ENCODE measurements around the gene STK39.

Gene STK39

DNA sequence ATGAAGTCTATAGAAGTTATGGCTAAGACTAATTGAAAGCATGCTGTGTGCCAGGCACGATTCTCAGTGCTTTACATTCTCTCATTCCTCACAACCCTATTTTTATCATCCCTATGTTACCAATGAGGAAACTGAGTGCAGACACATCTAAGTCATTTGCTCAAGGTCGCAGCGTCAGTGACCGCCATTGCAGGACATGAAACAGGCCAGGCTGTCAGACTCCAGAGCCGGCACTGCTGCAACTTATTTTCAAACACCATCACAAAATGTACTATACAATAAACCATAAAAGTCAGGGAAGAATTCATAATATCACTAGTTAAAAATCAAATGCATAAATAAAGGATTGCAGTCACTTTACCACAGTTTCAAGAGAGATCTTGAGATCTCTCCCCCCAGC is 5.6 kb downstream of the STK39 start:
- no peak for FAIRE-seq

DNA sequence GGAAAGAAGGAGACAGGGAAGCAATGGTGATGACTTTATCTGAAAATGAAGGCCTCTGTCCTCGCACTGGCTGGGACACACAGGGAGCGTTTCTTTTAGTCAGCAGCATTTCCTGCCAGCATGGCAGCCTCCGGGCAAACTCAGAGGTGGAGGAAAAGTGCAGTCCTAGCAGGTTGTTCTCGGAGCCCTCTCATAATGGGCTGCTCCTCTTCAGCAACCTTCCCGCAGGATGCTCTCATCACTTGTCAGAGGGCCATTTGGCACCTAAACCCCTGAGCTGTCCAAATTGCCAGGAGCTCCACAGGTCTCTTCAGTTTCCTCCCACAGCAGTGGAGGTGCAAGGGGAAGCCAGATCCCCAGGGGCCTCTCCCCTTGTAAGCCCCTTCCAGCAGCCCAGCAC is 6.2 kb downstream of the STK39 start:
- no peak for FAIRE-seq

DNA sequence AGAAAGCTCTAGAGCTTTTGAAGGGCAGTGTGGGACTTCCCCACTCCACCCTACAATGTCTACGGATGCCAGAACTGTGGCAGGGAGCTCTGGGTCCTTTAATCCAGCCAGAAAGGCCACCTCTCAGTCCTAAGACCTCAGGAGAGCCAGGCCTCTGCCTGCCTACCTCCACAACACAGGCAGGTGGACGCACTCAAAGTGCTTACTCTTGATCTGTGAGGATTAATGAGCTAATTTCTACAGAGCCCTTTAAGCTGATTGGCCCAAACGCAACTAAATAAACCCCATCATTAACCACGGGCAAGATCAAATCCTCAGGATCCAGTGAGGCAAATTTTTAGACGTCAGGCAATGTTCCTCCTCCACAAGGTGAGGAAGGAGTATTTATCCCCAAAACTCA is 8.1 kb downstream of the STK39 start:
- FAIRE-seq, result no peak

DNA sequence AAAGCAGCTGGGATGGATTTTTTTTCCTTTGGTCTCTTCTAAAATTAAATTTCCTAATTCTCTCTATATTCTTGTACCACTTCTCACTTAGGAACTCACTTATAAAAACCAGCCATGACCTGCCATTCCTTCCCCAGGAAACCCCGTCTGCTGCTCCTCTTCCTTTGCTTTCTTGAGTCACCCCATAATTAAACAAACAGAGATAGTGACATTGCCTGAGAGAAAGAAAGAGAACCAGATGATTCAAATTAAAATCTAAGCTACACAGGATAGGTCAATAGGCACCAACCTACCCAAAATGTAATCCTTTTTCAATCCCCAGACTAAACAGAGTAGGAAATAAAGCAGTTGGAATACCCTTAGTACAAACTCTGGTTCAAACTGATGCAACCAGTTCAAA is 9.7 kb downstream of the STK39 start:
- FAIRE-seq, result no peak

DNA sequence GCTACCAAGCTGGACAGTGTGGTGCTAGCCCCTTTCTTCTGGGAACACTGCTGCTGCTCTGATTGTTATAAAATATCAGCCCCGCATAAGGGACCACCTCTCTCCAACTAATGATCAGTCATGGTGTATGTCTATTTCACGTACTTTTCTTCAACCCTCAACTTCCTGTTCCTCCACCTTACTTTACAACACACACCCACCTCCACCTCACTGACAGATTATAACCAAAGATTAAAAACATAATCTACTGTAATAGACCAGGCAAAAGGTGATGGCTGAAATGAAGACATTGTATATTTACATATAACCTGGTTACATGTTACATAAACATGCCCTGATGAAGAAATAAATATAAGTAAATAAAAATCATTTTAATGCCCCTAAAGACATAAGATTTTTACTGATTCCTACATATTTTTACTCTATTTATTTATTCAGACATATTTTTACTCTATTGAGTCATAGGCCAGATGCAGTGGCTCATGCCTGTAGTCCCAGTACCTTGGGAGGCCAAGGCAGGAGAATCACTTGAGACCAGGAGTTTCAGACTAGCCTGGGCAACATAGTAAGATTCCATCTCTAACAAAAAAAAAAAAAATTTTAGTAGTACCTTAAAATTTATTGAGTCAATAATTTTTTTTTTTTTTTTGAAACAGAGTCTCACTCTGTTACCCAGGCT is 12.8 kb downstream of the STK39 start:
- FAIRE-seq, result no peak

DNA sequence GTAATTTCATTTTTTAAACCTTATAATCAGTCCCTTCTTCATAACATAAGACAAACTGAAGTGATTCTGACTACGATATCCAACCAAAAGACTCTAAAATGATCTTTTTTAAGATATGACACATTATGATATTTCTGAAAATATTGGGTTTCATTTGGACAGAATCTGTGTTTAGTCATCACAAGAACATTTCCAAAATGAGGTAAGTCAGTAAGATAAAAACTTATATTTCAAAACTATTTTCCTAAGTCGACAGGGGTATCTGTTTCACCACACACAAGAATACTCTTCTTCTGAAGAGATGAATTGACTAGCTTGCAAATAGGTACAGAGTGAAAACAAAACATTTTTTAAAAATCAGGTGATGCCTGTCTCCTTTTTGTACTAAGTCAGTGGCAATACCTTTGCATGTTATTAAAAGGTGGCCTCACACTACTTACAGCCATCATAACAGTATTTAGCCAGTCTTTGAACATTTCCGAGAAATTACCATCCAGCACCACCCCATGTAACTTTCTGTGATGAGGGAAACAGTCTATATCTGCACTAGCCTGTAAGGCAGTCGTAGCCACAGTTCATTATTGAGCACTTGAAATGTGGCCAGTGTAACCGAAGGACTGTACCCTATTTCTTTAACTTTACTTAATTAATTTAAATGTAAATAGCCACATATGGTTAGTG is 13.5 kb downstream of the STK39 start:
- FAIRE-seq, result no peak

DNA sequence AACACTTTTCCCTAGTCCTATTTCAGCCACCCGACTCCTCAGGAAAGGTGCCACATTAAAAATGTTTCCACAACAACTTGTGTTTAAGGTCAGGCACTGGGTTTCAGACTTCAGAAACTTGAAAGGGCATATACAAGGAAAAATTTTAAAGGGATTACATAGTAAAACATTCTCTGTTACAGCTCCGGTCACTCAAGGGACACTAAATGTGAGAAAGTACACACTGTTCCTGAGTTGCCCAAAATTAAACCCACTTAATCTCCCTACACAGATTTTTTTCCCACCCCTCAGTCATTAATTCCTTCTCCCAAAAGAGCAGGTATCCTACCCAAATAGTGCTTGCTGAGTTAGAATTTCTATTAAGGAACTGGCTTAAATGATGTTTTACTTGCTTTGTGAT is 14.2 kb downstream of the STK39 start:
- no peak for FAIRE-seq

DNA sequence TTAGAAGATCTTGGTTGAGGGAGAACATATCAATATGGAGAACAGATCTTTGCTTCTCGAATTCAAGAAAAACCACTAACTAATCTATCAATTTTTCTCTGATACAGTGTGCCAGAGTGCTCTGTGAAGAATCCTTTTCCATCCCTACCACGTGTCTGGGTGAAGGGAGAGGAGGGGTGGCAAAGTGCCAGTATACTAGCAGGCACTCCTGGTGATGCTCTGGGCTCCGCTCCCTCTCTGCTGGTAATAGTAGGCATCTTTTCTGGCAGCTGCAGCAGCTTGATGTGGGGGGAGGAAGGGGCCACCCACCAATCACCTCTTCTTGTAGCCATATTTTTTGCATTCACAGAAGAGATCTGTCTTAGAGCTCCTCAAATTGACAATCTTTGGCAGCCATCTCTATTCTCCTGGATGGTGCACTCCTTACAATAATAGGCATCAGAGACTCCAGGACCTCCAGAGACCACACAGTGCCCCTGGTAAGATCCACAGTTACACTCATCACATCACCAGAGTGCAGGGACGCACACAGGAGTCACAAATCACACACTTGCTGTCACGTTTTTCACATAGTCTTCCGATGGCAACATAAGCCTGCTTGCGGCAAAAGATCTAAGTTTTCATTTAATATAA is 15.7 kb downstream of the STK39 start:
- FAIRE-seq, result no peak

DNA sequence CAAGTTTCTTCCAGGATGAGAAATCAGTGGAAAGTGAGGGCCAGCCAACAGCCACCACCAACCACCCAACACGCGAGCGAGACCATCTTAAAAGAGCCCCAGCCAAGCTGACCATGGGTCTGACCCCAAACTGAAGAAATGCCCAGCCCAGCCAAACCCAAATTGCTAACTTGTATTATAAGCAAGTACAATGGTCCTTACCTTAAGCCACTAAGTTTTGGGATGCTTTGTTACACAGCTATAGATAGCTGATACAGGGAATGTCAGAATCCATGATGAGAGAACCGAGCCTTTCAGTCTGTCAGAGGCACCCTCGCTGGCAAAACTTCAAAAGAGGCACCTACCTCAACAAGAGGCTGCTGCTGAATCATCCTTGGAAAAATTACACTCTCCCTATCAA is 17.0 kb downstream of the STK39 start:
- no peak for FAIRE-seq

DNA sequence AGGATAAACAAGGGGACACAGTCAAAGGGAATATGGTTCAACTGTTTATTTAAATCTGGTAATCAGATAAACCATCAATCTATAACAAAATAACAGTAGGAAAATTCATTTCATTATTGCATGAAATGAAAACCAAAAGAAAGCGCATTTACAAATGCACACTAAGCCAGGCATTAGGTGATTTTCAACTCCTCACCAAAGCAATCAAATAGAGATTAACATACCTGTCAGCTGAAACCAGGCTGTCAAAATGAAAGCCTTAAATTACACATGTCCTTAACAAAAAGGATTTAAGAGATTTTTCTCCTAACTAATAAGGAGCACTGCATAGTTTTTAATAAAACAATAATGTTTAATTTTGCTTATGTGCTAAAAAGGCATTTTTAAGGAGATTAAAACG is 23.0 kb downstream of the STK39 start:
- FAIRE-seq, result no peak

DNA sequence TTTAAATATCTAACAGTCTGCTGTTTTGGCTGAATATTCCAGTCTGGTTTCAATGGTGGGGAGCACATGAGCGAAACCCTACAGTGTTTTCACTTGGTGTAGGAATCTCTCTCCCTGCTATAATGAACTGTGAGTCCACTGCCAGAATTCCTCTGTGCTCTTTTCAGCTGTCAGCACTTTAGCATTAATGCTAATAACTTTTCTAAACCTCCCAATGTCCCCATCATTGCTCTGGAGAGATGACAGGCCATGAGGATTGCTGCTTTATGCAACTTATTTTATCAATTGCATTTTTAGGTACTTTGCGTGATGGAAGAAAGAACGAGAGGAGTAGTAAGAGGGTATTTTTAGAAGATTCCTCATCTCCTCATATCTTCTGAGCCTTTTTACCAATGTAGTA is 25.3 kb downstream of the STK39 start:
- no peak for FAIRE-seq

DNA sequence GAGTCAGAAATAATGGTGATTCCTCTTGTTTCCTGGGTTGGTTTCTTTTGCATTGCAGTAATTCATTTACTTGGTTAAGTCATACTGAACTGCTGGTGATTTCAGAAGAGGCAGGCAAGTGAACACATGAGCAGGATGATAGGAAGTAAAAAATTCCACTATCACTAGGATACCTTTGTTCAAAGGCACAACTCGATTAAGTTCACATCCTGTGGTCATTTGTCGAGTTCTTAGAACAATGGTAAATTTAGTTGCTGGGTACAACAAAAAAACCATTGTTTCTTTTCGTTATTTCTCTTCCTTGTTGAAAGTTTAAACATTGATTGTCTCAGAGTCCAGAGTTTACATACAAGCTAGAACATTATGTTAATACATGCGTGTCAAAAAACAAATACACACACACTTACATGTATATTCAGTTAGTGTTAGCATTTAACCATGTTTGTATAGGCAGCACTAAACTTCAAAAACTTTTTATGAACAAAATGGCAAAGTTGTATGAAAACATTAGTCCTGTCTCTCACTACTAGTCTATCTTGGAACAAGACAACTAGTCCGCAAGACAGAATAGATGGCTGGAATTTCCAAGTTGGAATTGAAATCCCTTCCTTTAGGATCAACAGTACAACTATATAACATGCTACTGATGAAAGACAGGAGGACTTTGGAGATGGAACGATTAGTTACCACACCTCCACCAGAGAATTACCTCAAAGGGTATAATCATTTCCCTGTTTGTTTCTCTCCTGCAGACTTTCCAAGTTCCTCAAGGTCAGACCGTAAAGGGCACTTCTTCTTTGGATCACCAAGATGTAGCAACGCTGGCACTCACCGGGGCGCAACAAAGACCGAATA is 26.2 kb downstream of the STK39 start:
- no peak for FAIRE-seq

DNA sequence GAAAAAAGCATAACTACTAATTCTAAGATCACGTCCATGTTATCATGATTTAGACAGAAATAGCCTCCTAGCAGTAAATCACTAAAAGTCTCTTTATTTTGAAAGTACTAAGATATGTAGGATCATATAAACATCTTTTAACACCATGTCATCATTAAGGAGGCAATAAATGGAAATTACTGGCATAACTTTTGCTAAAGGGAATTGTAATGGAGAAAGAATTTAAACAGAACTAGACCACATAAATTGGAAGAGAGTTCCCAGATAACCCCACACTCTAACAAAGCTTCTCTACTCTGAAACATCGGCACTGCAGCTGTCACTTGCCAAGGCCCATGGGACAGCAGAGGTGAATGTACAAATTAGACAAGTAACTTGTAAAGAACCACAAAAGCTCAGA is 29.5 kb downstream of the STK39 start:
- FAIRE-seq, result no peak

DNA sequence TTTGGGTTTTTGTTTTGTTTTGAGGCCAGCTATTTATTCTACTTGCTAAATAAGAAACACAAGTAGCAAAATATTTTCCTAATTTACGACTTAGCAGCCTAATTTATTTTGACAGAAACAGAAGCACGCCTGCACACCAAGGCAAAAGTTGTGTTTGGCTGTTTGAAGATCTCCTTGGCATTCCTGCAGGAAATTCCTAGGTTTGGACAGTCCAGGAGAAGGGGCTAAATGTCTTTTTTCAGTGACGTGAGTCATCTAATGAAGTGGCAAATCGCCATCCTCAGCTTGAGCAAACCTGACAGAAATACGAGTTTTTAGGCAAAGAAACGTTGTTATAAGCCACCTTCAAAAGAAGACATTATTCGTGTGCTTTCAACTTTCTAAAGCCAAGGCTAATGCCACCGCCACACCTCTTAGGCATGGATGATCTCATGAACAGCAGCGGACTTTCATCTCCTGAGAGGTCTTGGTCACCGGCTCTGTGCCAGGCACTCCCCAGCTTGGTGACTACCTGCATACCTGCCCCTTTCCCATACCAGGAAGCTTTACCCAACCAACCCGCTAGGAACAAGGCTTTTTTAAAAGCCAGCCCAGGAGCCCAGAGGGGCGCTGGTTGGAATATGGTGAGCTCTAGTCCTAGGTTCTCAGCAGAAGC is 30.9 kb downstream of the STK39 start:
- FAIRE-seq, result no peak

DNA sequence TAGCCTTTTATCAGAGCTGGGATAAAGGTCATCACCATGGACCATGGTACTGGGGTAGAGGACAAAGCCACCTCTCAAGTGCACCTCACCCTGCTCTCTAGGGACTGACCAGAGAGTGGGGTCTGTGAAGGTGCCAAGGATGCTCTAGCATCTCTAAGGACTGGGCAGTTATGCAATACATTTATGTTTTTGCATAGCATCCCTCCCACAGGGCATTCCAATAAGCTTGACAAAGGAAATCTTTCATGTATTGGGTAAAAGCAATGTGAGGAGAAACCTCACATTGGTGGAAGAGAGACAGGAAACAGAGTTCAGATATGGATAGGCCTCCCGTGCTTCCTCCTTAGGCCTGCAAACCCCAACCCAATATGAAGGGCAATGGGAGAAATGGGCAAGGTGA is 31.6 kb downstream of the STK39 start:
- no peak for FAIRE-seq

DNA sequence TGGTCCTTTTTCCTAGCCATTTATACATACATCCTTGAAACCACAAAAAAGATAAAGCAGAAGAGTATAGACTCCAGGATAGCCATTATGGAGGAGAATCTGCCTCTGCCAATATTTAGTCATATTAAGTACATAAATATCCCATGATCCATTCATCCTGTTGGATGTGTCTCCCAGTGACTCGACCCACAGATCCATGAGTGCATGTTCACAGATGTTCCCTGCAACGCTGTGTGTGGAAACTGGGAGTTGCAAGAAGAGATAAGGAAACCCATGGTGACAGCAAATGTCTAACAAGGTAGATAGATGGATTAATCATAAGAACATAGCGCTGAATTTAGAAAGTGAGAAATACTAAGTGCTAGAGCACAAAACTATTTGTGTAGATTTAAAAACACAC is 34.5 kb downstream of the STK39 start:
- FAIRE-seq, result no peak

DNA sequence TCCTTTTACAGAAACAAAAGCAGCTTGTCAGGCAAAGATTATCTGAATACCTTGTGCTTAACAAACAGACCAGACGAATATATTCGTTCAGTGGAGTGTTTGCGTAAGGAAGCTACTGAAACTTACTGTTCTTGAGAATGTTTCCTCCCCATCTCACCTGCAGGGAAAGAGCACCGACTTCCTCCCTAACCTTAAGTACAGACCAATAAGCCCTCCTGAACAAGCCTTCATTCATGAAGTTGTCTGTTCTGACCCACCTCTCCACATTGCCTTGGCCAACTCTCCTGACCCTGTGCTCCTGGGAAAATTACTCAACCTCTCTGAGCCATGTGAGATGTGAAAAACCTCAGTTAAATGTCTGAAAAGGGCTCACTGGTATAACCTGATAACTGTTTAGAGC is 35.2 kb downstream of the STK39 start:
- FAIRE-seq, result no peak

DNA sequence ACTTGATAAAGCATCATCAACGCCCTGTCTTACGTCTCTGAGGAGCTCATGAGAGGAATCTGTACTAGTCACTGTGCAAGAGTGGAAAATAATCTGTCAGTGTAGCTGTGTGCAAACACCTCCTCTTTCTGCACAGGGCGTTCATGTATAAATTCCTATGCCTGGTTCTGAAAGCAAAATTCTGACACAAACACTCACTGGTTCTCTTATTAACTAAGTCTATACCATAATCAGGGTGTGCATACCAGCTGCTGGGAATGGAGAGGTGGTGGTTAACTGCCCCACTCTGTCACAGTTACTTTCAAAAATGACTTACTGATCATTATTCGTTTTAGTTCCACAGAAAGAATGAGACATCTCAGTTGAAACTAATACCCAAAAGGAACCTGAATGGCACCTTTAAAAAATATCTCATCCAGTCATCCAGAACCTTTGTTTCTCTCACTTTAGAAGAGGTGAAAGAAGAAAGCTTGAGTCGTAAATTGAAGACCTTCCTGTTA is 35.7 kb downstream of the STK39 start:
- no peak for FAIRE-seq

DNA sequence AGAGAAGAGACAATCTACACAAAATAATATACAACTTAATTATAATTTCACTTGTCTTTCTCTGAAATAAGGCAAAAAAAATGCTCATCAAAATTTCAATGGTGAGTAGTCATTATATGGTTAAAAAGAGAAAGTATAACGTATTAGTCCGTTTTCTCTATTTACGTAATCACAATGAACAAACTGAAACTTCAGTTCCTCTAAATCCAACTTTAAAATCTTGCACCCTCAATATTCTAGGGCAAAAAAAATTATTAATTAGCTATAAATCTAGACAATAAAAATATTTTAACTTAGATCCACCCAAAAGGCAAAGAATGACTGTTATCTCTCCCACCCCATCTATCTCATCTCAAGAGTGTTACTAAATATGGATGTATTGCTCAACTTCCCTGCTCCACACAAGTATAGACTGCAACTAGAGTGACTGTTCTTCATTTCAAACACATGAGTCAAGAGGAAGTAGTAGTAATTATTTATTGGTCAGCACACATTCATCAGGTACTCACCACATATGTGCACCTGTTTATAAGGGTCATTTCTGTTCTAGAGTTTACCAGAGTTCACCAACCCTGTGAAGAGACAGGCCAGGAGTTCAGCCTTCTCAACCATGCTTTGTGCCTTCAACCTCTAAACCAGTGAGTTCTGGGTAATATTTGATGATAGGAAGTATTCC is 36.4 kb downstream of the STK39 start:
- FAIRE-seq, result no peak

DNA sequence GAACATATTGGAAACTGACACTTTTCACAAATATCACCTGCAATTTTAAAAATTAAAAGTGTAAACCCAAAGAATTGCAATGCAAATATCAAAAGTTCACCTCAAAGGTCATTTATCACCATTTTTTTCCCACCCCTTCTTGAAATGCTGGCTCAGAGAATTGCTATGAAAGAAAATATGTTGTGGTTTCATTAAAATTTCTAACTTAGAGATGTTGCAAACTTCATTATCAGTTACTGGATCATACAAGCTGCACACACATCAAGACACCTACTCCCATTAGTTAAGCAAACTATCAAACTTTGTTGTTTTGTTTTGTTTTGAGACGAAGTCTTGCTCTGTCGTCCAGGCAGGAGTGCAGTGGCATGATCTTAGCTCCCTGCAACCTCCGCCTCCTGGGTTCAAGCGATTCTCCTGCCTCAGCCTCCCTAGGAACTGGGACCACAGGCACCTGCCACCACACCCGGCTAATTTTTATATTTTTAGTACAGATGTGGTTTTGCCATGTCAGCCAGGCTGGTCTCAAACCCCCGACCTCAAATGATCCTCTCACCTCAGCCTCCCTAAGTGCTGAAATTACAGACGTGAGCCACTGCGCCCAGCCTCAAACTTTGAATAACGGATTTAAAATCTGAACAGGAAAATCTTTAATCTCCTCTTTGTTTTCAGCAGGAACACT is 37.0 kb downstream of the STK39 start:
- FAIRE-seq, result no peak

DNA sequence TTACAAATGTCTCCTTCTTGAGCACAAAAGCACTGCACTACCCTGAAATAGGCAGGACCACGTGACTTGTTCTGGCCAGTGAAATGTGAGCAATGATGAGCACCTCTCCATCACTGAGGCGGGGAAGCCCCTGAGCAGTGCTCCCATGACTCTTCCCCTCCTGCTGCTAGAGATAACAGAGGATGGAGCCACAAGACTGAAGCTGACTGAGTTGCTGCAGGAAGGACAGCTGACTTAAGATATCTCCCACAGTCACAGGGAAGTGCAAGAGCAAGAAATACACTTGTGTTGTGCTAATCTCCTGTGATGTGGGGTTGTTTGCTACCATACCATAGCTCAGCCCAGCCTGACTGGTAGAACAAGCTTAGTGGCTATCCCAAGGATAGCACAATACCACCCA is 38.7 kb downstream of the STK39 start:
- no peak for FAIRE-seq

DNA sequence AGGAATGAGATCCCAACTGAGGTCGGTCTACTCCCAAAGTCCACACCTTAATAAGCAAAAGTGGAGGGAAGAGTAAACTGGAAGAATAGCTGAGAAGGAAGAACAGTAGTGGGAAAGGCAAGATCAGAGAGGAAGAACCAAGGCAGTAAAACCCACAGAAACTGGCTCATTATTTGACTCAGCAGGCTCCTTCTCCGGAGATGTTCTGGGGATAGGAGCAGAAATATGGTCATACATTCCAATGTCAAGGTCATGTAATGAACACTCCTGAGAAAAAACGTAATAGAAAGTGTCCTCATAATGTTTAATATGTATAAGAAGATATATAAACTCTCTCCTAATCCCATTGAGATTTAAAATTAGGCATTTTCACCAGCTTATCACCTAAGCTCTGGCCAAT is 39.5 kb downstream of the STK39 start:
- no peak for FAIRE-seq

Data from colon (tissue), 2 donors.